Endothelial cell of umbilical vein (primary cell): ENCODE data around the gene TBC1D10A. TPM values are rescaled to one million over a fixed set of nuclear protein-coding genes. Genes with fewer than 3 reads are reported as not detected.

Source experiments
- BruUV-seq: library from RNA; stranded (reverse); fragments of 400-500 nt; replicated peaks from 2 replicates; lab custom pipeline; 2021; lab: Mats Ljungman, UMichigan
- CTCF ChIA-PET: fragments of 300-600, 350-600 bp; sonication (Branson Sonifier 250); formaldehyde crosslinking; loops from one replicate; lab custom pipeline; 2021; ENCODE audit warnings: antibody characterized with exemption, inconsistent platforms; lab: Charles Lee
- POLR2A ChIA-PET: fragments of 300-600, 350-600 bp; sonication (Branson Sonifier 250); formaldehyde crosslinking; loops from one replicate; lab custom pipeline; 2021; ENCODE audit warnings: antibody characterized with exemption, inconsistent platforms; lab: Charles Lee
- DNase-seq: peaks from one replicate; pipeline ENCODE4 v3.0.0-alpha.2; 2011; ENCODE audit warnings: low read depth, low spot score
- FAIRE-seq: peaks from 2 replicates; lab custom pipeline; 2011; peaks lifted over from hg19 to GRCh38; lab: Jason Lieb, UNC
- H2AFZ ChIP-seq: 2 replicates; pipeline ENCODE4 v1.6.0; 2012; ENCODE audit warnings: low read depth, low read length, control low read depth, inconsistent platforms
- H3K27ac ChIP-seq: 2 replicates; pipeline ENCODE4 v1.5.1; 2011; ENCODE audit warnings: low read depth, mild to moderate bottlenecking, control low read depth, low read length, moderate library complexity; ENCODE audit not compliant: insufficient read depth
- H3K27me3 ChIP-seq, 2 experiments: 2 replicates each; pipeline versions ENCODE4 v1.6.0 to v1.6.1; 2011; ENCODE audit warnings: low read length in 2 of 2, mixed read lengths in 1 of 2; ENCODE audit not compliant: control insufficient read depth in 2 of 2, insufficient read depth in 2 of 2
- H3K36me3 ChIP-seq, 2 experiments: 2 replicates in 1 of 2; 3 replicates in 1 of 2; pipeline ENCODE4 v1.5.1; 2011; ENCODE audit warnings: low read length in 2 of 2, mild to moderate bottlenecking in 1 of 2, moderate library complexity in 1 of 2; ENCODE audit not compliant: control insufficient read depth in 2 of 2, insufficient read depth in 2 of 2; ENCODE audit errors: extremely low read depth in 1 of 2
- H3K4me1 ChIP-seq: 3 replicates; pipeline ENCODE4 v1.5.1; 2011; ENCODE audit warnings: mild to moderate bottlenecking, low read length; ENCODE audit not compliant: control insufficient read depth, insufficient read depth; ENCODE audit errors: extremely low read depth
- H3K4me2 ChIP-seq: 2 replicates; pipeline ENCODE4 v1.6.1; 2011; ENCODE audit warnings: low read length, control low read depth, mixed read lengths; ENCODE audit not compliant: insufficient read depth
- H3K4me3 ChIP-seq, 3 experiments: fragments of 200-600 bp in 1 of 3; sonication (generic), shearing (Covaris generic) in 1 of 3; replicated peaks in 1 of 3; 2 replicates each; pipeline ENCODE4 v1.5.1; 2011 to 2016; ENCODE audit warnings: control low read depth in 3 of 3, low read length in 3 of 3, mild to moderate bottlenecking in 2 of 3, inconsistent platforms in 1 of 3, low read depth in 1 of 3, moderate library complexity in 1 of 3; ENCODE audit not compliant: insufficient read depth in 1 of 3
- H3K79me2 ChIP-seq: 2 replicates; pipeline ENCODE4 v1.6.0; 2012; ENCODE audit warnings: low read length, inconsistent platforms; ENCODE audit not compliant: control insufficient read depth, insufficient read depth
- H3K9ac ChIP-seq: replicated peaks from 2 replicates; pipeline ENCODE3; 2011; ENCODE audit warnings: low read length, control low read depth; ENCODE audit not compliant: insufficient read depth; ENCODE audit errors: extremely low read depth
- H3K9me1 ChIP-seq: replicated peaks from 3 replicates; pipeline ENCODE4 v1.6.0; 2011; ENCODE audit warnings: mild to moderate bottlenecking, low read length; ENCODE audit not compliant: control insufficient read depth, insufficient read depth; ENCODE audit errors: extremely low read depth
- H3K9me3 ChIP-seq: replicated peaks from 2 replicates; pipeline ENCODE4 v1.5.1; 2012; ENCODE audit warnings: low read length, inconsistent platforms; ENCODE audit not compliant: control insufficient read depth, insufficient read depth
- H4K20me1 ChIP-seq: replicated peaks from 2 replicates; pipeline ENCODE3; 2011; ENCODE audit warnings: mild to moderate bottlenecking, low read length; ENCODE audit not compliant: control insufficient read depth, insufficient read depth; ENCODE audit errors: extremely low read depth
- CTCF ChIP-seq, 2 donors: IDR thresholded peaks; 1 replicate in 1 of 2; 2 replicates in 1 of 2; pipeline ENCODE4 v1.5.1; 2011; ENCODE audit warnings: low read length in 2 of 2, mild to moderate bottlenecking in 2 of 2, moderate library complexity in 2 of 2, control low read depth in 1 of 2, inconsistent platforms in 1 of 2, low read depth in 1 of 2; ENCODE audit not compliant: insufficient read depth in 1 of 2; ENCODE audit errors: extremely low read depth in 1 of 2
- EZH2 ChIP-seq: IDR thresholded peaks from 2 replicates; pipeline ENCODE4 v1.6.1; 2012; ENCODE audit warnings: borderline replicate concordance, low read depth, mild to moderate bottlenecking, moderate library complexity, low read length, inconsistent platforms; ENCODE audit not compliant: severe bottlenecking
- FOS ChIP-seq: IDR thresholded peaks from 2 replicates; pipeline ENCODE4 v1.6.1; 2011; ENCODE audit warnings: mild to moderate bottlenecking, low read length, moderate library complexity, borderline replicate concordance; ENCODE audit not compliant: insufficient read depth
- GATA2 ChIP-seq: IDR thresholded peaks from 2 replicates; pipeline ENCODE4 v1.7.0; 2011; ENCODE audit warnings: low read depth, mild to moderate bottlenecking, moderate library complexity, mixed read lengths, low read length; ENCODE audit not compliant: insufficient read length, insufficient read depth
- JUN ChIP-seq: IDR thresholded peaks from 2 replicates; pipeline ENCODE4 v1.6.1; 2011; ENCODE audit warnings: borderline replicate concordance, low read depth; ENCODE audit not compliant: insufficient read length, insufficient read depth
- MYC ChIP-seq: IDR thresholded peaks from one replicate; pipeline ENCODE4 v1.6.1; 2011; ENCODE audit warnings: mild to moderate bottlenecking, low read depth, low read length
- POLR2A ChIP-seq: IDR thresholded peaks from 2 replicates; pipeline ENCODE4 v1.6.1; 2012; ENCODE audit warnings: low read depth, mild to moderate bottlenecking, control low read depth, low read length
- POLR2AphosphoS5 ChIP-seq: IDR thresholded peaks from 2 replicates; pipeline ENCODE4 v1.6.1; 2012; ENCODE audit warnings: low read depth, mild to moderate bottlenecking, control low read depth, low read length, moderate library complexity; ENCODE audit not compliant: insufficient read depth
- dilution Hi-C: fragments of 300-500 bp; cut with MboI; formaldehyde crosslinking; loops from one replicate; pipeline ENCODE4 v1.15.0; 2019; ENCODE audit warnings: low sequenced_read_pairs; ENCODE audit not compliant: extremely low pct_ligation_motif_present
- intact Hi-C: fragments of 100-400 bp; cut with micrococcal nuclease; formaldehyde crosslinking; loops from one replicate; pipeline ENCODE4 v1.10.0; 2022
- polyA plus RNA-seq, 4 experiments: library from polyadenylated mRNA; depleted of rRNA in 3 of 4; stranded (reverse) in 3 of 4; unstranded in 1 of 4; fragments of >200 nt; gene quantifications; 2 replicates each; pipeline versions ENCODE4 v1.2.1 to v1.2.3, GENCODE V29; 2011 to 2012; ENCODE audit warnings: missing spikeins in 1 of 4
- total RNA-seq: library from RNA; stranded (reverse); gene quantifications from 2 replicates; pipeline ENCODE4 v1.2.3, GENCODE V29; 2021
- TF ChIP-seq, protein P1 (sequence below): IDR thresholded peaks from 2 replicates; pipeline ENCODE4 v1.6.1; 2011; ENCODE audit not compliant: insufficient read depth, insufficient read length

The TBC1D10A gene
- total and polyA plus RNA-seq, 2 donors (not counting 3 experiments of a cell fraction or from before 2014, with no cell fraction given): 10.0 to 11.9 TPM

- H2AFZ ChIP-seq: no peak overlapping the region
- H3K4me3 ChIP-seq: no peak overlapping the region
- no peak overlapping the region for H3K4me2 ChIP-seq
- H3K9me3 ChIP-seq: no peaks in the 10 kb centered on the region
- no peaks in the 10 kb centered on the region for H3K27me3 ChIP-seq
- no peaks in the 10 kb centered on the region for H4K20me1 ChIP-seq
- POLR2A ChIA-PET: no interaction called here
- intact Hi-C loops: no loop called here
- no peaks in the 10 kb centered on the region for H3K9me1 ChIP-seq
- no peak overlapping the region for H3K27ac ChIP-seq
- FAIRE-seq: no peak
- CTCF ChIA-PET: interaction anchor here (1.4 kb wide), 1 partner anchor 19 kb away, joined by 4 read pairs; no protein-coding TSS in a partner anchor
- dilution Hi-C loops: no loop called here
- DNase-seq: no peak
- no TSS peak for BruUV-seq
- H3K79me2 ChIP-seq: no peaks in the 10 kb centered on the region
- no peak overlapping the region for H3K9ac ChIP-seq
- H3K4me1 ChIP-seq: peaks cover 29% of the 10 kb centered on the region
- H3K36me3 ChIP-seq: no peaks in the 10 kb centered on the region
- no peak for TF ChIP-seq POLR2AphosphoS5
- no peak for TF ChIP-seq CTCF (IDR thresholded peaks at IDR 0.05; ENCODE audit: extremely low read depth in 1 of 2, insufficient read depth in 1 of 2, low read depth in 1 of 2, low read length in 2 of 2)
- TF ChIP-seq, protein P1, sequence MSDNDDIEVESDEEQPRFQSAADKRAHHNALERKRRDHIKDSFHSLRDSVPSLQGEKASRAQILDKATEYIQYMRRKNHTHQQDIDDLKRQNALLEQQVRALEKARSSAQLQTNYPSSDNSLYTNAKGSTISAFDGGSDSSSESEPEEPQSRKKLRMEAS: no peak
- no peak for TF ChIP-seq GATA2
- TF ChIP-seq FOS: no peak
- no peak for TF ChIP-seq POLR2A
- TF ChIP-seq EZH2: no peak
- TF ChIP-seq JUN: no peak
- TF ChIP-seq MYC: no peak
Observed at GRCh38 chr22:30307041-30307574, 19.6 kb downstream of the TBC1D10A start.
